ENCODE data around the gene NHLRC4. TPM values are rescaled to one million over a fixed set of nuclear protein-coding genes. Genes with fewer than 3 reads are reported as not detected.

The NHLRC4 gene

DNA sequence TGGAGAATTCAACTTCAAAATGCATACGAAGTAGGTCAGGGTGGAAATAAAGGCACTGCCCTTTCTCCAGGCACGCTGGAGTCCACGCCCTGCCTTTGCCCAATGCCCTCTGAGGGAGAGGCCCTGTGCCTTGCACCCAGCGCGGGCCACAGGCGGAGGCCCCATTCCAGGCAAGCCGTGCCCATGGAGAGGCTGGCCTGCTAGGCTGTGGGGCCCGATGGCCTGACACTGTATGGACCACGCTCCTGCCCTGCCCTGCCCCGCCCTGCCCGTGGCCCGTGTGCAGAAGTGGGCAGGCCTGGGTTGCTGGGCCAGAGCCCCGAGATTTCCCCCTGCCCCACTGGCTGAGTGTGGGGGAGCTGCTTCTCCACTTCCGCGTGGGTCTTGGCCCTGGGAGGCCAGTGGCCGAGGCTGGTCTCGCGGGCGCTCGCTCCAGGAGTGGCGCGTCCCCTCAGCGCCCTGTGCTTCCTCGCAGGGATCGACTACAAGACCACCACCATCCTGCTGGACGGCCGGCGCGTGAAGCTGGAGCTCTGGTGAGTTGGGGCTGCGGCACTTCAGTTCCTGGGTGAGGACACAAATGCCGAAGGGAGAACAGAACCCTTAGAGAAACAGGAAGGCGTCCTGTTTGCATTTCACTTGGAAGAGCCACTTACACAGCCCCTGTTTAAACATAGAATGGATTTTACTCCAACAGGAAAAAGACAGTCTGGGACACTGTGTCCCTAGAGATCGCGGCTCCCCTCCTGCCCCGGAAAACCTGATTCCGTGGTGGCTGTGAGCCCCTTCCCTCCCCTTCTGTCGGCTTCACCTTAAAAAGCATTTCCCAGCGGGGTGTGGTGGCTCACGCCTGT is 50.2 kb downstream of the NHLRC4 start:
- Histone ChIP-seq H3K27me3 (ENCODE audit: insufficient read depth, poor library complexity, severe bottlenecking) (no peaks in the 10 kb centered on the region), H3K4me3 (replicated peaks; ENCODE audit: insufficient read depth, low read length) (no peak overlapping the region), H3K27ac (replicated peaks) (no peak overlapping the region)
- TF ChIP-seq, protein P1, sequence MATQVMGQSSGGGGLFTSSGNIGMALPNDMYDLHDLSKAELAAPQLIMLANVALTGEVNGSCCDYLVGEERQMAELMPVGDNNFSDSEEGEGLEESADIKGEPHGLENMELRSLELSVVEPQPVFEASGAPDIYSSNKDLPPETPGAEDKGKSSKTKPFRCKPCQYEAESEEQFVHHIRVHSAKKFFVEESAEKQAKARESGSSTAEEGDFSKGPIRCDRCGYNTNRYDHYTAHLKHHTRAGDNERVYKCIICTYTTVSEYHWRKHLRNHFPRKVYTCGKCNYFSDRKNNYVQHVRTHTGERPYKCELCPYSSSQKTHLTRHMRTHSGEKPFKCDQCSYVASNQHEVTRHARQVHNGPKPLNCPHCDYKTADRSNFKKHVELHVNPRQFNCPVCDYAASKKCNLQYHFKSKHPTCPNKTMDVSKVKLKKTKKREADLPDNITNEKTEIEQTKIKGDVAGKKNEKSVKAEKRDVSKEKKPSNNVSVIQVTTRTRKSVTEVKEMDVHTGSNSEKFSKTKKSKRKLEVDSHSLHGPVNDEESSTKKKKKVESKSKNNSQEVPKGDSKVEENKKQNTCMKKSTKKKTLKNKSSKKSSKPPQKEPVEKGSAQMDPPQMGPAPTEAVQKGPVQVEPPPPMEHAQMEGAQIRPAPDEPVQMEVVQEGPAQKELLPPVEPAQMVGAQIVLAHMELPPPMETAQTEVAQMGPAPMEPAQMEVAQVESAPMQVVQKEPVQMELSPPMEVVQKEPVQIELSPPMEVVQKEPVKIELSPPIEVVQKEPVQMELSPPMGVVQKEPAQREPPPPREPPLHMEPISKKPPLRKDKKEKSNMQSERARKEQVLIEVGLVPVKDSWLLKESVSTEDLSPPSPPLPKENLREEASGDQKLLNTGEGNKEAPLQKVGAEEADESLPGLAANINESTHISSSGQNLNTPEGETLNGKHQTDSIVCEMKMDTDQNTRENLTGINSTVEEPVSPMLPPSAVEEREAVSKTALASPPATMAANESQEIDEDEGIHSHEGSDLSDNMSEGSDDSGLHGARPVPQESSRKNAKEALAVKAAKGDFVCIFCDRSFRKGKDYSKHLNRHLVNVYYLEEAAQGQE (IDR thresholded peaks at IDR 0.05; ENCODE audit: insufficient replicate concordance, low read depth): no peak
- no peak for TF ChIP-seq GABPA (IDR thresholded peaks at IDR 0.05; ENCODE audit: low read depth)
- TF ChIP-seq POLR2AphosphoS5 (IDR thresholded peaks at IDR 0.05; ENCODE audit: low read depth): no peak
- no peak for DNase-seq (ENCODE audit: low read depth in 1 of 2, low spot score in 1 of 2)

DNA sequence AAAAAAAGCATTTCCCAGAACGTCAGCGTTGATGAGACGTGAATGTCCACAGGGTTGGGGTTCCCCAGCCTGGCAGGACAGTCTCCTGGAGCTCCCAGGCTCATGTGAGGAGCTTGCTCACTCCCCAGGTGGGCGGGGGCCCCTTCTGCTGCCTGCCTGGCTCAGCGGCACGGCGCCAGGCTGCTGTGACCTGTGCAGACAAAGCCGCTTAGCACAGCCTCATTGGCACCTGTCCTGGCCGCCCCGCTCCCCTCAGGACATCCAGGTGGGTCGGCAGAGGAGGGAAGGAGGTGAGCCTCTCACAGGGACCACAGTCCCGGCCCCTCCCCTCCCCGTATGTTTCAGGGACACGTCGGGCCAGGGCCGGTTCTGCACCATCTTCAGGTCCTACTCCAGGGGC is 51.0 kb downstream of the NHLRC4 start:
- no peak for DNase-seq (ENCODE audit: low read depth in 1 of 2, low spot score in 1 of 2)
- no peak overlapping the region for H3K4me3 ChIP-seq (replicated peaks; ENCODE audit: insufficient read depth, low read length)
- H3K27ac ChIP-seq (replicated peaks): no peak overlapping the region
- TF ChIP-seq, protein P2, sequence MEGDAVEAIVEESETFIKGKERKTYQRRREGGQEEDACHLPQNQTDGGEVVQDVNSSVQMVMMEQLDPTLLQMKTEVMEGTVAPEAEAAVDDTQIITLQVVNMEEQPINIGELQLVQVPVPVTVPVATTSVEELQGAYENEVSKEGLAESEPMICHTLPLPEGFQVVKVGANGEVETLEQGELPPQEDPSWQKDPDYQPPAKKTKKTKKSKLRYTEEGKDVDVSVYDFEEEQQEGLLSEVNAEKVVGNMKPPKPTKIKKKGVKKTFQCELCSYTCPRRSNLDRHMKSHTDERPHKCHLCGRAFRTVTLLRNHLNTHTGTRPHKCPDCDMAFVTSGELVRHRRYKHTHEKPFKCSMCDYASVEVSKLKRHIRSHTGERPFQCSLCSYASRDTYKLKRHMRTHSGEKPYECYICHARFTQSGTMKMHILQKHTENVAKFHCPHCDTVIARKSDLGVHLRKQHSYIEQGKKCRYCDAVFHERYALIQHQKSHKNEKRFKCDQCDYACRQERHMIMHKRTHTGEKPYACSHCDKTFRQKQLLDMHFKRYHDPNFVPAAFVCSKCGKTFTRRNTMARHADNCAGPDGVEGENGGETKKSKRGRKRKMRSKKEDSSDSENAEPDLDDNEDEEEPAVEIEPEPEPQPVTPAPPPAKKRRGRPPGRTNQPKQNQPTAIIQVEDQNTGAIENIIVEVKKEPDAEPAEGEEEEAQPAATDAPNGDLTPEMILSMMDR (IDR thresholded peaks at IDR 0.05; ENCODE audit: insufficient read depth, low read length): no peak
- TF ChIP-seq, protein P1 (IDR thresholded peaks at IDR 0.05; ENCODE audit: insufficient replicate concordance, low read depth): no peak
- no peaks in the 10 kb centered on the region for H3K27me3 ChIP-seq (ENCODE audit: insufficient read depth, poor library complexity, severe bottlenecking)

Small RNAs within 50 kb of the gene (microRNA-seq; reads per million reads assigned to microRNA genes)
- gene MIR3176 (122 reads per million, percentile 72 among the genes with 10 or more reads in this experiment), gene MIR5587 (not detected)
